ENCODE measurements around the gene SH3RF3.

SH3RF3 gene

DNA sequence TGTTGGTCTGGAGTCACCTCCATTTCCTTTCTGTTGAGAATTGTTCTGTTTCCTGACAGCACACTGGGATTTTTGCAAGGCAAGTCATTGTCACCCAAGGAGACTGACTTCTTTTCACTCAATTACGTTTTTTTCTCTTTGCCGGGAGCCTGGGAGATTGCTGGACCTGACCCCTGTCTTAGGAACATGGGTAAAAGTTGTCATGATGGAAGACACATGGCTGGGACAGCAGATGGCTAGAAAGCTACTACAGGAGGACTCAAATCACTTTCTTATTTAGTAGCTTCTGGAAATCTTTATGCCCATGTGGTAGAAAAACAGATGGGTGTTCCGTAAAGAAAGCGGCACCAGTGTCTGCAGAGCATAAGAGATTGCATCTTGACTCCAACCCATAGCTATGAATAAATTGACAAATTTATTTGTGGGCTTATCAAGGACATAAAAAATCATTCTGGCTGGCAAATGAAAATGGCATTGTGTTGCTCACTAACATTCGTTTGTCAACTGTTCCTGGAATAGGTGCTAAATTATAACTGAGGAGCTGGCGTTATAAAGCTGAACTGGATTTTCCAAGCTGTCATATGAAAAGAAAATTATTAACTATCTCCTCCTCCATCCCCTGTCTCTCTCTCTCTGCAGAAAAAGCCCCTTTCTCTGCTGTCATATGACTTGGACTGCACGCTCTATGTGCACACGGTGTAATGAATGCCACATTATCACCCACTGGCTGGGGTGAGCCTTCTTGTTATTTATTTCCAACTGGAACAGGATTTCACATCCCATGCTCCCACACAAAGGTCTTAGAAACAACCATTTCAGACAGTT is 159.8 kb downstream of the SH3RF3 start:
- DNase-seq: no peak

GRCh38 chr2:109289504-109290222 is 160.7 kb downstream of the SH3RF3 start:
- no peak for DNase-seq

- DNase-seq: no peak
Observed at GRCh38 chr2:109290887-109291643, 162.1 kb downstream of the SH3RF3 start.

GRCh38 chr2:109292386-109292785 is 163.4 kb downstream of the SH3RF3 start:
- DNase-seq: no peak

DNA sequence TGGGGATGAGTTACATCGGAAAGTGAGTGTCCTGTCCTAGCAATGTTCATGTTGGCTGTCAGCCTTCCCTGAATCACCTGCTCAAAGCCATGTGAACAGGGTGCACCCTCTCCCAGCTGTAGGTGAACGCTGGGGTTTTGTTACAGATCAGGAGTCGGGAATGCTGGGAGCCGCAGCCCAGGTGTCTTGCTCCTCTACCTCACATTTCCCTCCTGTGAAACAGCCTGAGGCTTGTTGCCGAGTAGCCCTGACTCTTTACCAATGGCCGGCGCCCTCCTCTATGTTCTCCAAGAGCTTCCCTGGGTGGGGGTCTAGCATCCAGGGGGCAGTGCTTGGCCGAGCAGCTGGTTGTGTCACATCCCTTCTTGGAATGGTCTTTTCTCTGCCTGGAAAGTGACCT is 164.7 kb downstream of the SH3RF3 start:
- DNase-seq: no peak

DNA sequence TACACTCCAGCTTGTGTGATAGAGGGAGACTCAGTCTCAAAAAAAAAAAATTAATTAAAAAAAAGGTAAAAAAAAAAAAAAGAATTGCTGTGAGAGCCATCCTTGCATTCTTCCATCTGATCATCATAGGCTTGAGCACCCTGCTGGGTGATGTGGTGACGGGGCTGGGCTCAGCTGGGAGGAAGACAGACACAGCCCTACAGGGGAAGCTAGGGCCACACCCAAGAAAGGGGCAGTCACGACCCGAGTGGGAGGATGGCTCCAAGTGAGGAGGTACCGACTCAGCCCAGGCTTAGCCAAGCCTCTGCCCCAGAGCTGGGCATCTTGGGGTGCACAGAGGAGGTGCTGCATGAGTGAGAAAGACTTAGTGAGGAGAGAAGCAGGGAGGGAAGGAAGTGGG is 165.5 kb downstream of the SH3RF3 start:
- DNase-seq: no peak

DNA sequence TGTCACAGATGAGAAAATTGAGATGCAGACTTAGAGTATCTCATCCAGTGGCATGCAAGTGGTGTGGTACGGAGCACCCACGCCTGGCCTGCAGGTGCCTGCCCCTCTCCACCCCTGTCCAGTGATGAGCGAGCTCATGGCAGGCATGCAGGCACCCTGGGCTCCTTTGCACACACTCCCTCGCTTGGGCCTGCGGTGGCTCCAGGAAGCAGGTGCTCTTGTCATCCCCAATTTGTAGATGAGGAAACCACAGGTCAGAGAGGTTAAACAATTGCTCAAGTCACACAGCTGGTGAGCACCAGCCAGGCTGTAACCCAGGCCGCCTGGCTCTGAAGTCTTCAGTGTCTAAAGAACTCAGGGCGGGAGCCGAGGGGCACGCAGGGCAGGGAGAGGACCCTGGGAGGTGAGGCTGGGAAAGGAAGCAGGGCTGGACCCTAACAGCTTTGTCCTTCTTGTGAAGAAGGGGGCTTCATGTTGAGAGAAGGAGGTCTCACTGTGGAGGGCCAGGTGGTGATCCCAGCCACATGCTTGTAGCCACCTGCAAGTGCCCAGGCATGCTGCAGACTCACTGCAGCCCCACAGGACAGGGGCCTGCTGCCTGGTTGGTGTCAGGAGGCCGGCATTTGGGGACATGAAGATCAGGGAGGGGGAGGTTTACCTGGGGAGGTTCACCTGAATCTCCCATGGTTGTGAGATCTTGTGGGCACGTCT is 166.2 kb downstream of the SH3RF3 start:
- DNase-seq: no peak

DNA sequence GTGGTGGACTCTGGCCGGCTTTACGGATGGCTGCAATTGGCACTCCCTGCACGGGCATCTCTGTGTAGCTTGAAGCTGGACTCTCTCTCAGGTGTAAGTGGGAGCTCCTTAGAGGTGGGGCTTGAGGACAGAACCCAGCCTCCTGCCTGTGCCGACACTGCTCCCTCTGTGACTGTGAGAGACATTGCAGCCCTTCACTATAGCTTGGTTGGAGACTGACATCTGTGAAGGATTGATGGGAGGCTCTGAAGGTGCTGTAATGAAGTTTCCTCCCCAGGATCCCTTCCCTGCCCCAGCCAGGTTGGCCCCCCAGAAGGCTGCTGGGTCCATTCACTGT is 166.7 kb downstream of the SH3RF3 start:
- no peak for DNase-seq

DNA sequence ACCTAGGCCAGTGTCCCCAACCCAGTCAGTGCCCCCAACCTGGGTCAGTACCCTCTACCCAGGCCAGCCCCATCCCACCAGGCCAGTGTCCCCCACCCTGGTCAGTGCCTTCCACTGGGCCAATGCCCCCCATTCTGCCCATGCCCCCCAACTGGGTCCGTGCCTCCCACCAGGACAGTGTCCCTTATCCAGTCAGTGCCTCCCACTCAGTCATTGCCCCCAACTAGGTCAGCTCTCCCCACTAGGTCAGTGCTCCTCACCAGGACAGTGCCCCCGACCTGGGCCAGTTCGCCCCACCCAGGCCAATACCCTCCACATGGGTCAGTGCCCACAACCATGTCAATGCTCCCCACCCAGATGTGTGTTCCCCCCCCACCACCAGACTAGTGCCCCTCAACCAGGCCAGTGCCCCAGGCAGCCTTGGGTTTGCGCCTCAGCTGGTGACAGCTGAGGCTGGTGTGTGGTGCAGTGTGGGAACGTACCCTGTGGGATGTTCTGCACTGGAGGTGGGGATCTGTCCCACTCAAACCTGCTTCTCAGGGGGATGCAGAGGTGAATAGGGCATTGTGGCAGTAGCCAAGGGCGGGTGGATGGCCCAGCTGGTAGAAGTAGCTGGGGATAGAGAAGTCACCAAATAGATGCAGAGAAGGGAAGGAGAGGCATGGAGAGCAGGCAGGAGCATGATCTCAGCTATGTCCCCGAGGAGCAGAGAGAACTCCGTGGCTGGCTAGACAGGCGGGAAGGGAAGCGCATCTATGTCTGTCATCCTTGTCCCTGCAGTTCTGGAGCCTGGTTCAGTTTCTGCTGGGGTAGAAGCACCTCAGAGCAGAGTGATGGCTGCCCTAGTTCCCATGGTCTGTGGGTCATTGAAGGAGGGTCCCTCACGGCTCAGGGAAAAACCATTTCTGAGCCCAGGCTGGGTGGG is 168.8 kb downstream of the SH3RF3 start:
- no peak for DNase-seq

- no peak for DNase-seq
Observed at GRCh38 chr2:109298851-109299250, 169.8 kb downstream of the SH3RF3 start.

DNA sequence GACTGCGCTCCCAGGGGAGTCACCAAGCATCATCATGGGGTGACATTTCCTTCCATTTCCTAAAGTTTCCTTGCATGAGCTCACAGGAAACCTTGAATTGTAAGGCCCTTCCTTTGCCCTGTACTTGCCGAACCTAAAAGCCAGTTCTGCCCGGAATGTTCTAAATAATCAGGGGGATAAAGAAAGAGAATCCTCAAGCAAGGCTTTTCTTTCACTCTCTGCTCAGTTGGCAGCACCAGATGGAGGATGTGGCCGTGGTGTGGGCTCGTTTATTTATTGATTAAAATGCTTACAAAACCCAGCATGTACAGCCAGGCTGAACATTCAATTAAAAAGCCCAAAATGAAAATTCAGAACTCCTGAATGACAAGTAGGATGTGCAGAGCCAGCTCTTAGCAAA is 170.5 kb downstream of the SH3RF3 start:
- no peak for DNase-seq

DNA sequence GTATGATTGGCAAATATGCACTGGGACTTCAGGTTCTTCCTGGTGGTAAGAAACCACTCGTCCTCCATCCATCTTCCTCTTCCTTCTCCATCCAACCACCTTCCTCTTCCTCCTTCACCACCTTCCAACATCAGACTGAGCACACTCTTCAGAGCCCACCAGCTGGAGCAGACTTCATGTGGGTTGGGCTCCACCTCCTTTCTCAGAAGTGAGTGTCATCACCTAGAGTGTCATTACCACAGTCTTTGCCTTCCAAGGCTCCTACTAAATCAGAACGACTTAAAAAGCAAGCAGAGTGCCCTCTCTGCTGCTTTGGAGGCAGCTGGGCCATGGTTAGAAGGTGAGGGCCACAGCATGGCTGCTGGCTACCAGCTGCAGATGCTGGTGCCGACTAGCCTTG is 171.6 kb downstream of the SH3RF3 start:
- no peak for DNase-seq

DNA sequence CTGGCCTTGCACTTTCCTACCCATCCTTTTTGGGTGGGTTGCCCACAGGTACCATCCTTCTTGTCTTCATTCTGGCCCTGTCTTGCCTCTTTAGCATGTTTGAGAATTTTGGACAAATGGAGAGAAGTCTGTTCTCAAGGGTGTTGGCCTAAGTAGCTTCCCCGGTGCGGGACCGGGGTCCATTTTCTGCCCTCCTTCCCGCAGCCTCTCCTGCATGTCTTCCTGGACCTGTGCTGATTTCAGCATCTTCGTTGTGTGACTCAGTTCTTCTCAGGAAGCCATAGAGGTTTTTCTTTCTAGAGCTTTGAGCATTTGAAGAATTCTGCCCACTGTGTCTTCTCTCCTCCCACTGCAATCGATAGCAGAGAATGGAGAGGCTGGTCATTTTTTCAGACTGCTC is 172.7 kb downstream of the SH3RF3 start:
- no peak for DNase-seq

GRCh38 chr2:109302319-109302718 is 173.3 kb downstream of the SH3RF3 start:
- DNase-seq: no peak

- no peak for DNase-seq
Observed at GRCh38 chr2:109304242-109304641, 175.2 kb downstream of the SH3RF3 start.

DNA sequence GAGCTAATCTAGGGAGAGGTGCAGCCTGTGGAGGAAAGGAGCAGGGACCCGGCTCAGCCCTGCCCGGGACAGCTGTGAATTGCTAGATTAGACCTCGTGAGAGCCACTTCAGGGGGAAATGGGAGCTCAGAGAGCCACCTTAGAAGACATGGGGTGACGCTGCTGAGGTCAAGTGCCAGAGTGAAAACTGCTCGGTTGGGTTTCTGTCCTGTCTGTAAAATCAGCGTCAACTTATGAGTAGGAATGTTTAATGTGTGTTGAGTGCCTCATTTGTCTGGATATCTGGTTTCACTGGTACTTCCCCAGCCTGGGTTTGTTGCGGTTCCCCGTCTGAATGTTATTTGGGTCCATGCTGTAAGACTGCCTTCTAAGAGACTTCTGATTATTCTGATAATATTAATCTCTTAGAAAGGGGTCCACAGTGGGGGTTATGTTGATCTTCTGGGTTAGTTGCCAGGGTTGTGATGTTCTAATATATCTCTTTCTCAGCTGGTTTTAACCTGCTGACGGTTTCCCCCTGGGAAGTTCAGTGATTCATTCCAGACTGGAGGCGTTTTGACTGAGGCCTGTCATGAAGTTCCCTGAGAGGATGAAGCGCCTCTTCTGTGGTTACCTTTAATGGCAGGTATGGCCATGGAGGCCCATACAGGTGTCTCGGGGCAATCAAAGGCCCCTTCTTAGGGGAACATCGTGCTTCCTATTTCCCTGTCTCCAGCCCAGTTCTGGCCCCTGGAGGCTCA is 175.9 kb downstream of the SH3RF3 start:
- no peak for DNase-seq

GRCh38 chr2:109305490-109306167 is 176.6 kb downstream of the SH3RF3 start:
- no peak for DNase-seq

GRCh38 chr2:109306190-109306589 is 177.2 kb downstream of the SH3RF3 start:
- DNase-seq: no peak

DNA sequence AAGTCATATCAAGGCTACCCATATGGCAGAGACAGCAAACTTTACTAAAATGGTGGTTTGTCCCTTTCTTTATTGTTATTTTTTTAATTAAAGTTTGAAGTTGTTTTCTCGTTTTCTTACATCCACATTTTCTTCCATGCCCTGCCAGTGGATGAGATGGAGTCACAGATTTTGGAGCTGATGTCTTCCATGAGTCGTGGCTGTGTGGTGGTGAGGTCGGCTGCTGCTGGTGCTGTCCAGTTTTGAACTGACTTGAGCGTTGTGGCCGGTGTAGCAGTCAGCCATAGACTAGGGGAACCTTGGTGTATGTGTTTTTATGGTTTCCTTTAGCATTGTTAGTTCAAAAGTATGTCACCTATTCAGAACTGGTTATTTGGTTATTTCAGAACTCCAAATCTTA is 182.8 kb downstream of the SH3RF3 start:
- no peak for DNase-seq

DNA sequence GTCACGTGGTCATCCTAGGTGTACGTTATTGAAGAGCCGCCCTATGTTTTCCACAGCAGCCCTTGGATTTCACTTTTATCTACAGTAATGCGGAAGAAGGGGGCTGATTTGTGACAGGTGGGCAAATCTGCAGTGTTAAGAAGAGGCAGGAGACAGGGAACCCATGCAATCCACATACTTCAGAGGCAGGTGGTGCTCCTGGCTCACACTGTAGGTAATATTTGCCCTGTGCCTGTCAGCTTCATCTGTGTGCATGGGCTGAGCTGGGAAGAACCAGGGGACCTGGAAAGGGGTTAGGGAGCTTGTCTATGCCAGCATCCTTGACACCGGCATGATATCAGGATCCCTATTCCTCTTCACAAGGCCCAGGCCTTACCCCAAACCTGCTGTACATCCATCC is 183.9 kb downstream of the SH3RF3 start:
- DNase-seq: no peak

- DNase-seq: no peak
Observed at GRCh38 chr2:109313343-109313742, 184.3 kb downstream of the SH3RF3 start.

Measured in activated CD4-positive, alpha-beta T cell treated with anti-CD3 and anti-CD28 coated beads, Interleukin-10, Interleukin-2, amounts not matched to agents 100 ng/mL and 50 ng/mL, durations not matched to agents 16 hours and 8 hours (primary cell).